Gastroesophageal sphincter (tissue), 3 donors: ENCODE results near the gene DUOX1.

Experiments used
- CTCF ChIP-seq, 4 experiments: fragments of 200-600 bp in 2 of 4; fragments of 450-650 bp in 2 of 4; sonication (generic) in 1 of 4; IDR thresholded peaks; one replicate each; pipeline ENCODE4 v1.5.1; 2017 to 2019; ENCODE audit warnings: antibody characterized with exemption in 4 of 4, mild to moderate bottlenecking in 2 of 4, moderate library complexity in 2 of 4
- POLR2A ChIP-seq, 2 donors: fragments of 450-650 bp; IDR thresholded peaks; one replicate each; pipeline ENCODE4 v1.6.1; 2017; ENCODE audit warnings: antibody characterized with exemption in 2 of 2, mild to moderate bottlenecking in 2 of 2, moderate library complexity in 1 of 2
- POLR2AphosphoS5 ChIP-seq: sonication (generic); formaldehyde crosslinking; IDR thresholded peaks from one replicate; pipeline ENCODE4 v1.6.1; 2017; ENCODE audit warnings: antibody characterized with exemption

GRCh38 chr15:45143946-45144345 lies 14.2 kb downstream of the DUOX1 start:
- TF ChIP-seq POLR2AphosphoS5 = no peak
- TF ChIP-seq CTCF (IDR thresholded peaks at IDR 0.05) = no peak
- no peak for TF ChIP-seq POLR2A (IDR thresholded peaks at IDR 0.05)
